C4-2B (cell line): ENCODE measurements around the gene NRP1.

Experiments
- ZFX ChIP-seq: fragments of 450-650 bp; IDR thresholded peaks from 2 replicates; pipeline ENCODE4 v1.6.1; 2017
- TF ChIP-seq, protein P1 (sequence below): fragments of 450-650 bp; conservative IDR thresholded peaks from 2 replicates; pipeline ENCODE4 v1.5.1; 2017; ENCODE audit warnings: mild to moderate bottlenecking

DNA sequence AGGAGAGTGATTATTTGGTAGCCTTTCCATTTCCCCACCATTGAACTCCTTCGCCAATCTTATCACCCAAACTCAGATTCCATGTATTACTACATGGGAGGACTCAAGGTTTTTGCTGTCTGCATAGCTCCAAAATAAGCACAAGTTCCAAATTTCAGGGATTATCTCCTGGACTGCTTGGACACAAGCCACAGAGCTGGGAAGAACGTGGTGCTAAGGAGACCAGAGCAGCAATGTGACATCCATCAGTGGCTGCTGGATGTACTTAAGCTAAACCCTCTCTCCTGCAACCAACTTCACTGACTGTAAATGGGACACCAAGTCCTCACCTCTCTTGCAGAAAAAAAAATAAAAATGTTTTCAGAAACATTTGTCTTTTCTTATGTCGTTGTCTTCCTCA lies 56.3 kb downstream of the NRP1 start:
- TF ChIP-seq, protein P1, sequence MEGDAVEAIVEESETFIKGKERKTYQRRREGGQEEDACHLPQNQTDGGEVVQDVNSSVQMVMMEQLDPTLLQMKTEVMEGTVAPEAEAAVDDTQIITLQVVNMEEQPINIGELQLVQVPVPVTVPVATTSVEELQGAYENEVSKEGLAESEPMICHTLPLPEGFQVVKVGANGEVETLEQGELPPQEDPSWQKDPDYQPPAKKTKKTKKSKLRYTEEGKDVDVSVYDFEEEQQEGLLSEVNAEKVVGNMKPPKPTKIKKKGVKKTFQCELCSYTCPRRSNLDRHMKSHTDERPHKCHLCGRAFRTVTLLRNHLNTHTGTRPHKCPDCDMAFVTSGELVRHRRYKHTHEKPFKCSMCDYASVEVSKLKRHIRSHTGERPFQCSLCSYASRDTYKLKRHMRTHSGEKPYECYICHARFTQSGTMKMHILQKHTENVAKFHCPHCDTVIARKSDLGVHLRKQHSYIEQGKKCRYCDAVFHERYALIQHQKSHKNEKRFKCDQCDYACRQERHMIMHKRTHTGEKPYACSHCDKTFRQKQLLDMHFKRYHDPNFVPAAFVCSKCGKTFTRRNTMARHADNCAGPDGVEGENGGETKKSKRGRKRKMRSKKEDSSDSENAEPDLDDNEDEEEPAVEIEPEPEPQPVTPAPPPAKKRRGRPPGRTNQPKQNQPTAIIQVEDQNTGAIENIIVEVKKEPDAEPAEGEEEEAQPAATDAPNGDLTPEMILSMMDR = no peak
- no peak for TF ChIP-seq ZFX
